Activated effector memory CD4-positive, alpha-beta T cell treated with Interleukin-2 at 50 U/mL for 16 hours (primary cell): ENCODE measurements around the gene TAX1BP3.
"Not testable (repeated sequence)": the region's sequence is repeated elsewhere in the genome, so short reads cannot be mapped to it uniquely, and the experiment has no call there.

Experiments used
- DNase-seq: peaks from one replicate; pipeline ENCODE4 v3.0.0-alpha.2; 2020

TAX1BP3 gene, protein sequence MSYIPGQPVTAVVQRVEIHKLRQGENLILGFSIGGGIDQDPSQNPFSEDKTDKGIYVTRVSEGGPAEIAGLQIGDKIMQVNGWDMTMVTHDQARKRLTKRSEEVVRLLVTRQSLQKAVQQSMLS

DNA sequence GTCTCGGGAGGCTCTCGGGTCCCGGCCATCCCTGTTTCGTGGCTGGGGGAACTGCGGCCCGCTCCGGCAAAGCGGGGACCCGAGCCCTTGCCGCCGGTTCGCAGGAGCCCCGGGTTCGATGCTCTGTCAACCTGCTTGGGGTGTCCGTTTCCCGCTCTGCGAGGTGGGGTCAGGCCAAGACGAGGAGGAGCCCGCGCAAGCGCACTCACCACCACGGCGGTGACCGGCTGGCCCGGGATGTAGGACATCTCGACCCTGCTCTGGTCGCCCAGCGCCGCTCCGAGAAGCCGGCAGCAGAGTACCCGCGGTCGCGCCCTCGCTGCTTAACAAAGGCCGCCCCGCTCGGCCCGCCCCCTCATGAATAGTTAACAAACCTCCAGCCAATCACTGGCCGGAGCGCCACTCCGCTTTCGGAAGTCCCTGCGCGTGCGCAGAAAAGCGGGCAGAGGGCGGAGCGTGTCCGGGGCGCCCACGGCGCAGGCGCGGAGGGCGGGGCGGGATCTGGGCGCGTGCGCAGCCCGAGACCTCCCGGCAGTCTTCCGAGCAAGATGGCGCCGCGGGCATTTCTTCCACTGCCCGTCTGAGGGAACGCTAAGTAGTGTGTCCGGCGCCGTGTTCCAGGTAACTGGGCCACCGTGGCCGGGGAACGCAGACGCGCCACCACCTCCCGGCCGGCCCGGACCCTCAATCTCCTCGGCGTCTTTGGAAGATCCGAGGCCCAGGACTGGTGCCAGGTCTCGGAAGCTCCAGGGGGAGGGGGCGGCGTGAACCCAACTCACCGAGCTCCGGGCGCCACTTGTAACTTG is at the start of gene TAX1BP3, which contains the start of gene EMC6:
TAX1BP3 (minus strand) TSS at position 300 of the 806 bp plus-strand sequence; CDS start at position 248, 52 bp downstream.
EMC6 (plus strand) TSS at position 534 of the 806 bp plus-strand sequence. CDS start 335 bp downstream, outside the sequence.
- DNase-seq: peak; percentile 99

GRCh38 chr17:3715296-3715695 is 46.9 kb upstream of the TAX1BP3 start:
- no peak for DNase-seq

DNA sequence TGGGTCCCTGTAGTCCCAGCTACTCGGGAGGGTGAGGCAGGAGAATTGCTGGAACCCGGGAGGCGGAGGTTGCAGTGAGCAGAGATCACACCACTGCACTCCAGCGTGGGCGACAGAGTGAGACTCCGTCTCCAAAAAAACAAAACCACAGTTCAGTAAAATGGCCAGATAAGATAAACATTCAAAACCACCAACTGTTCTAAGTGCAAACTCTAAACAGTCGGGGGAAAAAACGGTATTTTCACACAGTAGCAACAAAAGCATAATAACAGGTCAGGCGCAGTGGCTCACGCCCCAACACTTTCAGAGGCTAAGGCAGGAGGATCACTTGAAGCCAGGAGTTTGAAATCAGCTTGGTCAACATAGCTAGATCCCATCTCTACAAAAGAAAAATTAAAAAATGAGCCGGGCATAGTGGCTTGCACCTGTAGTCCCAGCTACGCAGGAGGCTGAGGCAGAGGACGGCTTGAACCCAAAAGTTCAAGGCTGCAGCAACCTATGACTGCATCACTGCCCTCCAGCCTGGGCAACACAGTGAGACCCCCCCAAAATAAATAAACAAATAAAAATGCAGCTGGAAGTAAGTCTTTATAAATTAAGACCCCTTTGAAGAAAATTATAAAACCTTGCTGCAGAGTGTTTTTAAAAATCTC is 44.6 kb upstream of the TAX1BP3 start:
- no peak for DNase-seq

DNA sequence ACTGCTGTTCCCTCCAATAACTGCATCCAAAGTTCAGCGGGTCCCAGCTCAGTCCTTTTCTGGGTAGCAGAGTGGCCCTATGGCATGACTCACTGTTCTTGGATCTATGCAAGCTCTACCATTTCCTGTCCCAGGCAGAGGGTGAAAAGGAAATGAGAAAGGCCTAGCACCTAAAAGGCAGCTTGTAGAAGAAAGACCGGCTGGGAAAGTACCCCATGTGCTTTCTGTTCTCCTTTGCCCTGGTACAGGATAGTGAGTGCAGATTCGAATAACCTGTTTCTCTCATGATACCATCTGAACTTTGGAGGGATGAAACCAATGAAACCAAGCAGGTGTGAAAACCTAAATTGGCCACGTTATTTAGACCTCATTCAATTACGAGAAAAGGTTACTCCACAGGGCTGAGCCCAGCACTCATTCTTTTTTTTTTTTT is 42.6 kb upstream of the TAX1BP3 start:
- peak; percentile 54 for DNase-seq

DNA sequence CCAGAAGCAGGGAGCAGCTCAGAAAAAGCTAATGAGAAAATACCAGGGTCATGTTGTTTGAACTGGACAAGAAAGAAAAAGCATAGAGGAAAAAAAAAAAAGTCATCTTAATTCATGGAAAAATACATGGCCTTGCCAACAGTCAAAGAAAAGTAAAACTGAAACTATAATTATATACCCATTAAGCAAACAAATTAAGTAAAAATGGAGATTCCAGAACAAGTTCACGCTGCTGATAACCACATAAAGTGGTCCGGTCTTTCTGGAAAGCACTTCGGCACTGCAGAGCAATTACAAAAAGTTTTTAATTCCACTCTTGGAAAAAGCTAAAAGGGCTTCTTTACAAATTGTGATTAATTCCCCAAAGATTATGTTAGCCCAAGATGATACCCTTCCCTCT is 40.0 kb upstream of the TAX1BP3 start:
- DNase-seq: no peak

GRCh38 chr17:3705718-3705984 is 37.3 kb upstream of the TAX1BP3 start:
- DNase-seq: not testable (repeated sequence)

DNA sequence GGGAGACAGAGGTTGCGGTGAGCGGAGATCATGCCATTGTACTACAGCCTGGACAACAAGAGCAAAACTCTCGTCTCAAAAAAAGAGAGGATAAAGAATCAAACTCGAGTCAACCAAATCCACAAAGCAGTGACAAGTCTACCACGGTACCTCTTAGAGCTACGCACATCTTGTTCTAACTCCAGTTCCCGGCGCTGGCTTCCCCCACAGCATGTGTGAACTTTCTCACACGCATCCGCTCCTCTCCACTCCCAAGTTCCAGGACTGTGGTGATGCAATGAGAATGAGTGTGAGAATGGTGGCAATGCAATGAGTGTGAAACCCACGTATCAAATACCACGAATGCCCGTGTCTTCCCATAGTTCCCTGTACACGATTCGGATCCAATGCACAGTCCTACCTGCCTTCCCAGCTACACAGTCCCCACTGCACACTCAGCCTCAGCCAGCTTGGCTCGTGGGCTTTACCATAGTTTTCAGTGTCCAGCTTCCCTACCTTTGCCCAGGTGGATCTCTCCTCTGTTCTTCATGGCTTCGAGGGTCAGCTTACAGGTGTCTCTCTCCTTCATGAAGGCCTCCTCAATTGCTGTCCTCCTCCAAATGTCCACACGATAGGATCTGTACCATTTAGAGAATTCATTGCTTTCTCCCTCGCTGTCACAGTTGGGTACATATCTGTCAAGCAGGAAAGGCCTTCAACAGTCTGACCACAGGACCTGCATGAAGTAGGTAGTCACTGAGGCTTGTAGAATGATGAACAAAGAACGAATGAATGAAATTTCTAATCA is 36.7 kb upstream of the TAX1BP3 start:
- DNase-seq: no peak

DNA sequence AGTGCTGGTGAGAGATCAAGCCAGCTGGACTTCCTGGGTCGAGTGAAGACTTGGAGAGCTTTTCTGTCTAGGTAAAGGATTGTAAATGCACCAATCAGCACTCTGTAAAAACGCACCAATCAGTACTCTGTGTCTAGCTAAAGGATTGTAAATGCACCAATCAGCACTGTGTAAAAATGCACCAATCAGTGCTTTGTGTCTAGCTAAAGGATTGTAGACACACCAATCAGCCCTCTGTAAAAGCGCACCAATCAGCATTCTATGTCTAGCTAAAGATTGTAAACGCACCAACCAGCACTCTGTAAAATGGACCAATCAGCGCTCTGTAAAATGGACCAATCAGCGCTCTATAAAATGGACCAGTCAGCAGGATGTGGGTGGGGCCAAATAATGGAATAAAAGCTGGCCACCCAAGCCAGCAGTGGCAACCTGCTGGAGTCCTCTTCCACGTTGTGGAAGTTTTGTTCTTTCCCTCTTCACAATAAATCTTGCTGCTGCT is 33.7 kb upstream of the TAX1BP3 start:
- DNase-seq: not testable (repeated sequence)

DNA sequence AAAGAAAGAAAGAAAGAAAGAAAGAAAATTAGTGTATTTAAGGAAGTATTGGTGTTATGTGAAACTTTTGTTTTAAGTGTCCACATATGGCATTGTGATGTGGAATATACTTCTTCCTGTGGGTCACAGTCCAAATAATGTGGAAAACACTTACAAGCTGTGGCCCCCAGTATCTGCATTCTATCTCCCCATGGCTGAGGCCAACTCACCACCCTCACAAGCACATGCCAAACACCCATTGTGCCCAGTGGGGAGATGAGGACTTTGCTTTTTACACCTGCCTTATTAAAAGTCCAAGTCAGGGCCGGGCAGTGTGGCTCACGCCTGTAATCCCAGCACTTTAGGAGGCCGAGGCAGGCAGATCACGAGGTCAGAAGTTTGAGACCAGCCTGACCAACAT is 31.6 kb upstream of the TAX1BP3 start:
- DNase-seq: no peak

GRCh38 chr17:3698139-3698538 is 29.8 kb upstream of the TAX1BP3 start:
- no peak for DNase-seq

DNA sequence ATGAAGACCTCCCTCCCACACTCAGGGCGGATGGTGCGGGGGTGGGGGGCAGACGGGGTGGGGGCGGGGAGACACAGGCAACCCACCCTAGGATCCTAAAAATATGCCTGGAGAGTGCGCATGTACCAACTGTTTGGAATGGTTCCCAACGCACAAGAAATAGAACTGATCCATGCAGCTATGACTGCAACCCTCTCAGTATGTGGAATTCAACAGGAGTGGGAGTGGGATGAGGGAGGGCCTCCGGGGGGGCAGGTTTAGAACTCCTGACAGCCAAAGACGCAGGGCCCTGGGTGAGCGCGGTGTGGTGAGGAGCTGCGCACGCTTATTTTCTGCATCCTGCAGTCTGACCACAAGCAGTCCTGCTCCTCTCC is 28.7 kb upstream of the TAX1BP3 start:
- DNase-seq: no peak

DNA sequence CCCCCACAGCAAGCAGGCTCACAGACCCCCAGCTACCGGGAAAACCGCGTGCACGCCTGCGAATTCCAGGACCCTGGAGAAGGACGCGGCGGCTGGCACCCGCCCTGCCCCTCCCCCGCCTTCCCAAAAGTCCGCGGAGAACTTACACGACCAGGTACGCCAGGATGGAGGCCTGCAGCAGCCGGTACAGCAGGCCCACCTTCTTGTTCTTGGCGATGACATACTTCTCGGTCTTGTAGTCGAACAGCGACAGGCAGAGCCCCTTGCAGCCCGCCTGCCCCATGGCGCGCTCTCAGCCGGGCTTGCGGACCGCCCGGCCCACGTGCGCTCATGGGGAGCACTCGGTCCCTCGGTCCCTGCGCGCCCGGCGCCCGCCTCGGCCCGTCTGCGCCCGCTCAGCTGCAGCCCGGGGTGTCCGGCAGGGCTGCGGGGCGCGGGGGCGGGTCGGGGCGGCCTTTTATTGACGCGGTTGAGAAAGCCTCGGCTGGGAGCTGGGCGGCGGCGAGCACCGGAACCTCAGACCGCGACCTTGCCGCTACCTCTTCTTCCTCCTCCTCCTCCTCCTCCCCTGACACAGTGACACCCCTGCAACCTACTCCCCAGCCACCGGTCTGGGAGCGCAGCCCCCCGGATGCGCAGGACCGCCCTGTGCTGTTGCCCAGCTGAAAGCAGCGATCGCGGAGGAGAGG is 27.5 kb upstream of the TAX1BP3 start, which contains the start of gene P2RX5:
P2RX5 (minus strand) TSS at position 433 of the 689 bp plus-strand sequence; CDS start at position 283, 150 bp downstream.
- DNase-seq: peak; percentile 26

- no peak for DNase-seq
Measured at GRCh38 chr17:3695129-3695722, 26.8 kb upstream of the TAX1BP3 start.

GRCh38 chr17:3693829-3694231 is 25.5 kb upstream of the TAX1BP3 start:
- no peak for DNase-seq

DNA sequence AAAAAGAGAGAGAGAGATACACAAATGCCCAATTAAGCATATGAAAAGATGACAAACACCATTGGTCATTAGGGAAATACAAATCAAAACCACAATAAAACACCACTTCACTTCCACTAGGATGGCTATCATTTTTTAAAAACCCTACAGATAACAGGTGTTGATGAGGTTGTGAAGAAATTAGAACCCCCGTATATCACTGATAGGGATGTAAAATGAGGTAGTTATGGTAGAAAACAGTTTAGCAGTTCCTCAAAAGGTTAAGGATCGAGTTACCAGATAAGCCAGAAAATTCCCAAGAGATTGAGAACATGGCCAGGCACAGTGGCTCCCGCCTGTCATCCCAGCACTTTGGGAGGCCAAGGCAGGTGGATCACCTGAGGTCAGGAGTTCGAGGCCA is 24.8 kb upstream of the TAX1BP3 start:
- DNase-seq: no peak

DNA sequence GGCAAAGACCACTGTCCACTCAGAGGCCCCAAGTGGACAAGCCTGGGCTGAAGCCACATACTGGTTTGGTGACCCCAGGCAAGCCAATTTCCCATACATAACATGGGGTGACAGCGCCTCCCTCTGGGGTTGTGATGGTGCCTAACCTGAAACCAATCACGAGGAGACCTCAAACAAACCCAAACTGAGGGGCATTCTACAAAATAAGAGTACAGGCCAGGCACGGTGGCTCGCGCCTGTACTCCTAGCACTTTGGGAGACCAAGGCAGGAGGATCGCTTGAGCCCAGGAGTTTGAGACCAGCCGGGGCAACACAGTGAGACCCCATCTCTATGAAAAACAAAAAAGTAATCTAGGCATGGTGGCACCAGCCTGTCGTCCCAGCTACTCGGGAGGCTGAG is 24.0 kb upstream of the TAX1BP3 start:
- DNase-seq: no peak

DNA sequence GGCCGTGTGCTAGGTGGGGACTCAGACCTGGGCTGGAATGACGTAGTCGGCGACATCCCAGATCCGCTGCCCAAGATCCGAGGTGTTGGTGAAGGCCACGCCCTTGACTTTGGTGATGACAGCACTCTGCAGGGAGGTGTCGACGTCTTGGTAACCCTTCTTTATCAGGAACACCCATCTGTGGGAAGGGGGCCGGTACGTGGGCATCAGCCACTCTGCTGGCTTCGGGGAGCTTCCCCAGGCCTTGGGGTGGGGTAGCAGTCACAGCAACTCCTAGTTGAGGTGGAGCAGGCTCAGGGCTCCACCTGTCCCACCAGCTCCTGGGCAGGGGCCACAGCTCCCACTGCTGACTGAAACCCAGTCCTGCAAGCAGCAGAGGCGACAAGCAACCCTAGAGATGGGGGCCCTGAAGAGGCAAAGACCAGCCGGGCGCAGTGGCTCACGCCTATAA is 23.3 kb upstream of the TAX1BP3 start:
- no peak for DNase-seq

- DNase-seq: no peak
Measured at GRCh38 chr17:3690094-3690715, 21.8 kb upstream of the TAX1BP3 start.

DNA sequence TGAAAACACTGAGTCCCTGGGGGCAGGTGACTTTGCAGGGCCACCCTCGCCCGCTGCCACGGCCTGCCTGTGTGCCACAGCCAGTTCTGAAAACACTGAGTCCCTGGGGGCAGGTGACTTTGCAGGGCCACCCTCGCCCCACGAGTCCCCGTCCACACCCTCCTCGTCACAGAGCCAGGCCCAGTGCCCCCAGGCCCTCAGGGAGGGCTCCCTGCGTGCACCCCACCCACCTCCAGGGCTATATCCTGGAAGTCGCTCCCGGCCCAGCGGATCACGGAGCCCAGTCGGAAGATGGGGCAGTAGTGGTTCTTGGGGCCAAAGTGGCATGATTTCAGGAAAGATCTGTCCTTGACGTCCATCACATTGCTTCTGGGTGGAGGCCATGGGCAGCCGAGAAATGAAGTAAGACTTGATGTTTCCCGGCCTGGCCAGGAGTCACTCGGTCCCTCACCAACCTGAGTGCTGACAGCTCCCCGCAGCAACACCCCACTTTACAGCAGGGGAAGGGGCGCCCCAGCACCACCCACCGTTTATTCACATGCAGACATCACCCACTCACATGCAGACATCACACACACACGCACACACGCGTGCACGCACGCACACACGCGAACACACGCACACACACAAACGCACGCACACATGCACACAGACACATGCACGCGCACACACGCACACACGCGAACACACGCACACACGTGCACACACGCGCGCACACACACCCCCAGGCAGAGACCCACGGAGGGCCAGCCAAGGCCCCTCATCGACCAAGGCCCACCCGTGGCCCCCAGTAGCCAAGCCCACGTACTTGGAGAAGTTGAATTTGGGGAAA is 21.1 kb upstream of the TAX1BP3 start:
- DNase-seq: no peak

- no peak for DNase-seq
Measured at GRCh38 chr17:3688852-3689261, 20.5 kb upstream of the TAX1BP3 start.
